Parietal lobe (tissue), 1 donor: ENCODE measurements around the gene CARMIL3. TPM values are rescaled to one million over a fixed set of nuclear protein-coding genes. Genes with fewer than 3 reads are reported as not detected.

Experiments used
- total RNA-seq: library from RNA; depleted of rRNA; stranded (reverse); fragments of >200 nt; gene quantifications from one replicate; pipeline ENCODE4 v1.2.3, GENCODE V29; 2014

The CARMIL3 gene
- 51.6 TPM for total RNA-seq

GRCh38 chr14:24051789-24052655 lies at the start of gene CARMIL3:
Gene CARMIL3, plus strand, starts transcription at chr14:24052009. Its CDS starts 145 bp downstream, at chr14:24052154.

GRCh38 chr14:24071144-24071697 lies 19.4 kb downstream of the CARMIL3 start, which contains the start of gene CPNE6:
Gene CPNE6, plus strand, starts transcription at chr14:24071562. Its CDS starts 1,375 bp downstream, at chr14:24072937.

GRCh38 chr14:24093901-24094840 lies 42.4 kb downstream of the CARMIL3 start, which contains the start of gene PCK2:
Gene PCK2, plus strand, starts transcription at chr14:24094311. Its CDS starts 95 bp downstream, at chr14:24094406.

GRCh38 chr14:24114532-24115421 lies 63.0 kb downstream of the CARMIL3 start, which contains the start of the genes DCAF11 and NRL:
Gene DCAF11, plus strand, starts transcription at chr14:24114777. Its CDS starts 818 bp downstream, at chr14:24115595.
Gene NRL, minus strand, starts transcription at chr14:24114949. Its CDS starts 32,101 bp downstream, at chr14:24082848.

Other genes starting within 250 kb of the CARMIL3 start
- gene DHRS4, start 98.2 kb upstream of the CARMIL3 start, total RNA-seq = 6.3 TPM
- gene DHRS4L2, start 63.1 kb upstream of the CARMIL3 start, total RNA-seq = 4.4 TPM
- 27.2 TPM for gene CPNE6, start 19.6 kb downstream of the CARMIL3 start, total RNA-seq
- 2.2 TPM for gene PCK2, start 42.3 kb downstream of the CARMIL3 start, total RNA-seq
- 64.2 TPM for gene DCAF11, start 62.8 kb downstream of the CARMIL3 start, total RNA-seq
- 2.2 TPM for gene NRL, start 62.9 kb downstream of the CARMIL3 start, total RNA-seq
- gene FITM1, start 78.7 kb downstream of the CARMIL3 start, total RNA-seq = 0.94 TPM
- gene PSME1, start 84.2 kb downstream of the CARMIL3 start, total RNA-seq = 23.2 TPM
- gene EMC9, start 89.6 kb downstream of the CARMIL3 start, total RNA-seq = 10.0 TPM
- gene PSME2, start 94.6 kb downstream of the CARMIL3 start, total RNA-seq = 22.2 TPM
- 38.5 TPM for gene RNF31, start 95.5 kb downstream of the CARMIL3 start, total RNA-seq
- 17.5 TPM for gene IRF9, start 109.3 kb downstream of the CARMIL3 start, total RNA-seq
- gene REC8, start 120.1 kb downstream of the CARMIL3 start, total RNA-seq = 33.8 TPM
- 18.2 TPM for gene IPO4, start 136.8 kb downstream of the CARMIL3 start, total RNA-seq
- gene TM9SF1, start 143.4 kb downstream of the CARMIL3 start, total RNA-seq = 20.7 TPM
- not detected for gene TSSK4, start 153.7 kb downstream of the CARMIL3 start, total RNA-seq
- gene CHMP4A, start 161.5 kb downstream of the CARMIL3 start, total RNA-seq = 35.1 TPM
- 25.0 TPM for gene MDP1, start 164.1 kb downstream of the CARMIL3 start, total RNA-seq
- 62.3 TPM for gene NEDD8, start 180.4 kb downstream of the CARMIL3 start, total RNA-seq
- 34.7 TPM for gene GMPR2, start 180.9 kb downstream of the CARMIL3 start, total RNA-seq
- 51.3 TPM for gene TINF2, start 190.6 kb downstream of the CARMIL3 start, total RNA-seq
- gene TGM1, start 211.2 kb downstream of the CARMIL3 start, total RNA-seq = 4.4 TPM
- 30.7 TPM for gene RABGGTA, start 219.6 kb downstream of the CARMIL3 start, total RNA-seq
- 13.8 TPM for gene DHRS1, start 247.8 kb downstream of the CARMIL3 start, total RNA-seq
- 25.4 TPM for gene NOP9, start 247.8 kb downstream of the CARMIL3 start, total RNA-seq